GM12872 (cell line): Measurements from ENCODE around the gene RADIL.

Experiments
- TF ChIP-seq, protein P1 (sequence below): IDR thresholded peaks from 3 replicates; pipeline ENCODE4 v1.5.1; 2011; ENCODE audit warnings: low read depth, mild to moderate bottlenecking, low read length, moderate library complexity; ENCODE audit not compliant: insufficient read depth

Gene RADIL

DNA sequence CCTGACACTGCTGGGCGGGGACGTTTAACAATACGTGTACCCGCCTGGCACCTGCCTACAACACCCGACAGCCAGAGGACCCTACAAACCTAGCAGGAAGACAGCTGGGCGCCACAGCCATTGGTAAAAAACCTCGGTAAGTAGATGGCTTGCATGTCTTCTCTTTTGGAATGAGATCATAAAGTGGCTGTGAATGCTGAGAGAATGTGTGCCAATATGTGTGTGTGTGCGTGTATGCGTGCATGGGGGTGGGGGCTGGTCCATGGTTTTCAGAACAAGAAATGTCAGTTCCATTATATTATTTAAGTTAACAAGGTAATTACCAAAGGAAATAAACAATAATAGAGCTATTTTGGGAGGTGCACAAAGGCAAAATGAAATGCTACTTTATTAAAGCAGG, 60.8 kb downstream of the RADIL start:
- TF ChIP-seq, protein P1, sequence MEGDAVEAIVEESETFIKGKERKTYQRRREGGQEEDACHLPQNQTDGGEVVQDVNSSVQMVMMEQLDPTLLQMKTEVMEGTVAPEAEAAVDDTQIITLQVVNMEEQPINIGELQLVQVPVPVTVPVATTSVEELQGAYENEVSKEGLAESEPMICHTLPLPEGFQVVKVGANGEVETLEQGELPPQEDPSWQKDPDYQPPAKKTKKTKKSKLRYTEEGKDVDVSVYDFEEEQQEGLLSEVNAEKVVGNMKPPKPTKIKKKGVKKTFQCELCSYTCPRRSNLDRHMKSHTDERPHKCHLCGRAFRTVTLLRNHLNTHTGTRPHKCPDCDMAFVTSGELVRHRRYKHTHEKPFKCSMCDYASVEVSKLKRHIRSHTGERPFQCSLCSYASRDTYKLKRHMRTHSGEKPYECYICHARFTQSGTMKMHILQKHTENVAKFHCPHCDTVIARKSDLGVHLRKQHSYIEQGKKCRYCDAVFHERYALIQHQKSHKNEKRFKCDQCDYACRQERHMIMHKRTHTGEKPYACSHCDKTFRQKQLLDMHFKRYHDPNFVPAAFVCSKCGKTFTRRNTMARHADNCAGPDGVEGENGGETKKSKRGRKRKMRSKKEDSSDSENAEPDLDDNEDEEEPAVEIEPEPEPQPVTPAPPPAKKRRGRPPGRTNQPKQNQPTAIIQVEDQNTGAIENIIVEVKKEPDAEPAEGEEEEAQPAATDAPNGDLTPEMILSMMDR, result no peak

DNA sequence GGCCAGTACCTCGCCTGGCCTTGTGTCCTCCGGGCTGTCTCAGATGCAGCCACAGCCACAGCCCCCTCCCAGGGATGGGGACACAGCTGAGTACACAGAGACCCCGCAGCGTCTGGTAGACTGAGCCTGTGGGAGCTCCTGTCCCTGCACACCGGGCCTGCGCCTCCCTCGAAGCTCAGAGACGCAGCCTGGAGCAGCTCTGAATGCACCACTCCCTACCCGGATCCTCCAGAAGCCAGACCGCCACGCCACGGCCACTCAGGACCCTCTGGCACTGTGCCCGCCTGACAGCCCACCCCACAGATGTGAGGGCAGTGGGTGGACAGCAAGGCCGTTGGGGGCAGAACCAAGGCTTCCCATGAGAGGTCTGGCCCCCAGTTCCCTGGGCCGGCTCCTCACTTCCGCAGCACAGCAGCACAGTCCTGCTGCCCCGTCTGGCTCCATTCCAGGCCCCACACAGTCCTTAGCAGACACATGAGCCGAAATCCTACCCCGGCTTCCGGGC, 62.5 kb downstream of the RADIL start:
- TF ChIP-seq, protein P1, result no peak

DNA sequence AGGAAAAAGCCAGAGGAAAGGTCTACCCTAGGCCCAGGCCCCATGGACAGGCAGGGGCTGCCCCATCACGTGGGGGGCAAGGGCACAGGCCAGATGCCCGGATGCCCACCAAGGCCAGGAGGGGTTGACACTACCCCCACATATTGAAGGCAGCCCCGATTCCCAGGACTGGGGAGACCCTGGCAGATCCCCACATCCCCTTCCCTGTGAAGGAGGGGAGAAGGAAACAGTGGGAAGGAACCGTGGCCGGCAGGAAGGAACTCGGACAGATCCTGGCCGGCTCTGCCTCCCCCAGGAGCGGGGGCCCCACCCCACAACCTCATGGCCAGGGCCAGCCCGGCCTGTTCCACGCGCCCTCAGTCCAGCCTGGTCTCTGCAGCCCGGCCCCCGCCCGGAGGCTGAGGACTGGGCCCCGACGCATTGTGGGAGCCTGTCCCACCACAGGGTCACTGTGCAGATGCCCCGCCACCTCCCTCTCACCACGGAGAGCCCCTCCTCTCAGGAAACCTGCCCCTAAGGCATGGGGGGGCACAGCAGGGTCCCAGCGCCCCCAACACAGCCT, 63.0 kb downstream of the RADIL start:
- TF ChIP-seq, protein P1, result no peak

DNA sequence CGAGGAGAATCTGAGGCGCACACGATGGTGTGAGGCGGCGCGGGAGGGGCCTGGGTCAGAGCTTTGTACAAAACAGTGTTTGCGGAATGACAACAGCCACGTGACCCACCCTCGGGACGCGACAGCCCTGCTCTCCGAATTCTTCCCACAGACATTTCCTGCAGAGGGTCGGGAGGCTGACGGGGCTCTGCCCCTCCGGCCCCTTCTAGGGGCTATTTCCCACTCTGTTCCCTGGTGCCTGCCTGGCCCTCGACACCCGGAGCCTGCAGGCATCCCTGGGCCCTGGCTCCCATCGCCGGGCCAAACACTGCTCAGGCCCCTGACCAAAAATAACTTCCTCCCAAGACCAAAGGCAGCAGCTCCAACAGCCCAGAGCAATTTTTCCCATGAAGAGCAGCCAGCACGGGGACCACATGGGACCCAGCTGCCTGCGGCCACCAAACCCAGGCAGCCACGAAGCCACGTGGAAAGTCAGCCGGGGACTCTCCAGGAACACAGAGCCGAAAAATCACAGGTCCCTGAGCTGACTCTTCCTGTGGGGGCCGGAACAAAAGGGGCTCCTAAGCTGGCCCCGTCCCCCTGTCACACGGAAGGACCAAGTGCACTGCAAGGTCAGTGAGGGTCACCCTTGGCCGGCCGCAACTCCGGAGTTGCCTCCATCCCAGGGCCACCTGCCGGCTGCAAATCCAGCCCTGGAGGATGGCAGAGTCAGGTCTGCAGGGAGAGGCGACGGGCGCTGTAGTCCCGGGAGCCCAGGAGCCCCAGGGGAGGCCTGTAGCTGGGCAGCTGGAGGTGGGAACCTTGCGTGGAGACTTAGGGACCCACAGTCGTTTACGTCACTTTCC, 63.7 kb downstream of the RADIL start:
- TF ChIP-seq, protein P1, result no peak

DNA sequence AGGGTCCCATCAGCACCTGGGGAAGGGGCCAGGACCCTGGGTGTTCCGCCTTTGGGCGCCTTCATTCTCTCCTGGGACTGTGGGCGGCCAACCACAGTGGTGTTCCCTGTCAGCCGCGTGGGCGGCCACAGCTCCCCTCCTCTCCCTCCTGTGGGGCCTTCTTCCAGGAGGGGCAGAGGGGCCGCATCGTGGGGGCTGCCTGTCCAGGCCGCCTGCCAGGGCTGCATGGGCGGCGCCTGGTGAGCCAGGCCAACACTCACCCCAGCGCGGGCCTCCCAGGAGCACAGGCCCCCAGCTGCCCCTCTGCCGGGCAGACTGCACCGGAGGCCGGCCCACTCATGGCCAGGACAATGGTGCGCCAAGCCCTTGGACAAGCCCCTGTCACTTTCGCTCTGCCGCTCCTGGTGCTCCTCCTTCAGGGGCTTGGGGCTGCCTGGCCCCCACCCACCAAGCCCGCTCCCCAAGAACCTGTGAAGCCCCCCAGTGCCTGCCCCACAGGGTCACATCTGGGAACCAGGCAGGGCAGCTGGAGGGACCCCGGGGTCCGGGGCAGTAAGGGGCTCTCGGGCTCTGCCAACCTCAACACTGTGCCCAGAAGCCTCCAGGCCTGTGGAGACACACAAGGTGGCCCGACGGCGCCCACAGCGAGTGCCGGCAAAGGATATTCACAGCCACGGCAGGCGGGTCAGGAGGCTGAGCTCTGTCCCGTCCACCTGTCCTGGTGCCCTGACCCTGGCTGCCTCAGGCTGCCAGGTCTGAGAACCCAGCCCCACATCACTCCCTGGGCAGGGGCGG, 65.3 kb downstream of the RADIL start:
- TF ChIP-seq, protein P1, result no peak

DNA sequence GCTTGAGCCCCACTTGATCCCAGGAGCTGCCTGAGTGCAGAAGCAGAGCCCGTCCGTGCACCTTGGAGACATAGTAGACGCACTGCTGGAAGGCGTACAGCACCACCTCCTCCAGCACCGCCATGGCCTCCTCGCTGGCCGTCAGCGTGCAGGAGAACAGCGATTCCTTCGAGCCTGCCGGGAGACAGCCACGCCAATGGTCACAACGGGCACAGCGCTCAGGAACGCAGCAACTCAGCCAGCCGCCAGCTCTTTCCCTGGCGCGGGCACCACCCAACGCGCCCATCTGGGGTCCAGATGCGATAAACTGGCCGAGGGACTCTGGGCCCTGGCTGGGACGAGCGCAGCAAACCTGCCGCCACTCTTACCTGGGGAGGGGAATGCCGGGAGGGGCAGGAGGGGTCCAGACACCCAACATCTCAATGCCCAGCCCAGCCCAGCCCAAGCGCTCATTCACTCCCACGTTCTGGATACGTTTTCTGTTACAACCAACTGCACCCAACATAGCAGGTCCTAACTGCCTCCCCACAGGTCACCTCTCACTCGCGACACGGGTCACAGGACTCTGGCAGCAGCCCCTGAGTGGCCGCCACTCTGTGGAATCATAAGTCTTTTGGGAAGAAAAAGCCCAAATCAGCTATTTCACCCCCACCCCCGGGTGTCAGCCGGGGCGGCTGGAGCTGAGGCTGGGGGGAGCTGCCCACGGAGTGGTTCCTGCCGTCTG, 66.2 kb downstream of the RADIL start:
- TF ChIP-seq, protein P1, result no peak
